Measurements from ENCODE around the gene LYSMD2. TPM values are rescaled to one million over a fixed set of nuclear protein-coding genes. Genes with fewer than 3 reads are reported as not detected.

LYSMD2 gene
- total RNA-seq, 1 experiment from 2014 or later, result 2.2 TPM

- TF ChIP-seq, protein P1, sequence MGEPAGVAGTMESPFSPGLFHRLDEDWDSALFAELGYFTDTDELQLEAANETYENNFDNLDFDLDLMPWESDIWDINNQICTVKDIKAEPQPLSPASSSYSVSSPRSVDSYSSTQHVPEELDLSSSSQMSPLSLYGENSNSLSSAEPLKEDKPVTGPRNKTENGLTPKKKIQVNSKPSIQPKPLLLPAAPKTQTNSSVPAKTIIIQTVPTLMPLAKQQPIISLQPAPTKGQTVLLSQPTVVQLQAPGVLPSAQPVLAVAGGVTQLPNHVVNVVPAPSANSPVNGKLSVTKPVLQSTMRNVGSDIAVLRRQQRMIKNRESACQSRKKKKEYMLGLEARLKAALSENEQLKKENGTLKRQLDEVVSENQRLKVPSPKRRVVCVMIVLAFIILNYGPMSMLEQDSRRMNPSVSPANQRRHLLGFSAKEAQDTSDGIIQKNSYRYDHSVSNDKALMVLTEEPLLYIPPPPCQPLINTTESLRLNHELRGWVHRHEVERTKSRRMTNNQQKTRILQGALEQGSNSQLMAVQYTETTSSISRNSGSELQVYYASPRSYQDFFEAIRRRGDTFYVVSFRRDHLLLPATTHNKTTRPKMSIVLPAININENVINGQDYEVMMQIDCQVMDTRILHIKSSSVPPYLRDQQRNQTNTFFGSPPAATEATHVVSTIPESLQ (CRISPR knock-in tag; IDR thresholded peaks at IDR 0.05), result no peak
- TF ChIP-seq, protein P2, sequence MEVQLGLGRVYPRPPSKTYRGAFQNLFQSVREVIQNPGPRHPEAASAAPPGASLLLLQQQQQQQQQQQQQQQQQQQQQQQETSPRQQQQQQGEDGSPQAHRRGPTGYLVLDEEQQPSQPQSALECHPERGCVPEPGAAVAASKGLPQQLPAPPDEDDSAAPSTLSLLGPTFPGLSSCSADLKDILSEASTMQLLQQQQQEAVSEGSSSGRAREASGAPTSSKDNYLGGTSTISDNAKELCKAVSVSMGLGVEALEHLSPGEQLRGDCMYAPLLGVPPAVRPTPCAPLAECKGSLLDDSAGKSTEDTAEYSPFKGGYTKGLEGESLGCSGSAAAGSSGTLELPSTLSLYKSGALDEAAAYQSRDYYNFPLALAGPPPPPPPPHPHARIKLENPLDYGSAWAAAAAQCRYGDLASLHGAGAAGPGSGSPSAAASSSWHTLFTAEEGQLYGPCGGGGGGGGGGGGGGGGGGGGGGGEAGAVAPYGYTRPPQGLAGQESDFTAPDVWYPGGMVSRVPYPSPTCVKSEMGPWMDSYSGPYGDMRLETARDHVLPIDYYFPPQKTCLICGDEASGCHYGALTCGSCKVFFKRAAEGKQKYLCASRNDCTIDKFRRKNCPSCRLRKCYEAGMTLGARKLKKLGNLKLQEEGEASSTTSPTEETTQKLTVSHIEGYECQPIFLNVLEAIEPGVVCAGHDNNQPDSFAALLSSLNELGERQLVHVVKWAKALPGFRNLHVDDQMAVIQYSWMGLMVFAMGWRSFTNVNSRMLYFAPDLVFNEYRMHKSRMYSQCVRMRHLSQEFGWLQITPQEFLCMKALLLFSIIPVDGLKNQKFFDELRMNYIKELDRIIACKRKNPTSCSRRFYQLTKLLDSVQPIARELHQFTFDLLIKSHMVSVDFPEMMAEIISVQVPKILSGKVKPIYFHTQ (CRISPR knock-in tag; IDR thresholded peaks at IDR 0.05), result no peak
- TF ChIP-seq MXD4 (CRISPR knock-in tag; IDR thresholded peaks at IDR 0.05; ENCODE audit: borderline replicate concordance), result no peak
Measured at GRCh38 chr15:51696566-51696965, 40.9 kb downstream of the LYSMD2 start (continued).

GRCh38 chr15:51692154-51692553 is 45.3 kb downstream of the LYSMD2 start:
- Mint-ChIP-seq H3K27ac (no peak overlapping the region), H3K9me3 (no peaks in the 10 kb centered on the region), H3K4me3 (no peak overlapping the region), H3K4me1 (peaks cover 2% of the 10 kb centered on the region; the same call in 1 of the 2 replicates), H3K27me3 (ENCODE audit: low read depth) (no peaks in the 10 kb centered on the region), H3K36me3 (peaks cover 6% of the 10 kb centered on the region)
- ChIA-PET CTCF (no interaction called here), POLR2A (no interaction called here)
- DNase-seq (ENCODE audit: low spot score) (no peak), ATAC-seq (no peak)
- TF ChIP-seq ATF1 (CRISPR knock-in tag; IDR thresholded peaks at IDR 0.05), result no peak
- TF ChIP-seq IRF2 (CRISPR knock-in tag; IDR thresholded peaks at IDR 0.05; ENCODE audit: borderline replicate concordance, low read depth), result no peak
- TF ChIP-seq, protein P3, sequence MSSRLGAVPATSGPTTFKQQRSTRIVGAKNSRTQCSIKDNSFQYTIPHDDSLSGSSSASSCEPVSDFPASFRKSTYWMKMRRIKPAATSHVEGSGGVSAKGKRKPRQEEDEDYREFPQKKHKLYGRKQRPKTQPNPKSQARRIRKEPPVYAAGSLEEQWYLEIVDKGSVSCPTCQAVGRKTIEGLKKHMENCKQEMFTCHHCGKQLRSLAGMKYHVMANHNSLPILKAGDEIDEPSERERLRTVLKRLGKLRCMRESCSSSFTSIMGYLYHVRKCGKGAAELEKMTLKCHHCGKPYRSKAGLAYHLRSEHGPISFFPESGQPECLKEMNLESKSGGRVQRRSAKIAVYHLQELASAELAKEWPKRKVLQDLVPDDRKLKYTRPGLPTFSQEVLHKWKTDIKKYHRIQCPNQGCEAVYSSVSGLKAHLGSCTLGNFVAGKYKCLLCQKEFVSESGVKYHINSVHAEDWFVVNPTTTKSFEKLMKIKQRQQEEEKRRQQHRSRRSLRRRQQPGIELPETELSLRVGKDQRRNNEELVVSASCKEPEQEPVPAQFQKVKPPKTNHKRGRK (CRISPR knock-in tag; IDR thresholded peaks at IDR 0.05; ENCODE audit: borderline replicate concordance), result no peak
- no peak for TF ChIP-seq ZNF423 (CRISPR knock-in tag; IDR thresholded peaks at IDR 0.05)
- no peak for TF ChIP-seq ZNF138 (CRISPR knock-in tag; conservative IDR thresholded peaks at IDR 0.05)
- TF ChIP-seq, protein P4, sequence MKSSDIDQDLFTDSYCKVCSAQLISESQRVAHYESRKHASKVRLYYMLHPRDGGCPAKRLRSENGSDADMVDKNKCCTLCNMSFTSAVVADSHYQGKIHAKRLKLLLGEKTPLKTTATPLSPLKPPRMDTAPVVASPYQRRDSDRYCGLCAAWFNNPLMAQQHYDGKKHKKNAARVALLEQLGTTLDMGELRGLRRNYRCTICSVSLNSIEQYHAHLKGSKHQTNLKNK (CRISPR knock-in tag; IDR thresholded peaks at IDR 0.05), result no peak
- TF ChIP-seq EMX1 (CRISPR knock-in tag; IDR thresholded peaks at IDR 0.05), result no peak
- no peak for TF ChIP-seq PRRX2 (CRISPR knock-in tag; IDR thresholded peaks at IDR 0.05)
- TF ChIP-seq, protein P5, sequence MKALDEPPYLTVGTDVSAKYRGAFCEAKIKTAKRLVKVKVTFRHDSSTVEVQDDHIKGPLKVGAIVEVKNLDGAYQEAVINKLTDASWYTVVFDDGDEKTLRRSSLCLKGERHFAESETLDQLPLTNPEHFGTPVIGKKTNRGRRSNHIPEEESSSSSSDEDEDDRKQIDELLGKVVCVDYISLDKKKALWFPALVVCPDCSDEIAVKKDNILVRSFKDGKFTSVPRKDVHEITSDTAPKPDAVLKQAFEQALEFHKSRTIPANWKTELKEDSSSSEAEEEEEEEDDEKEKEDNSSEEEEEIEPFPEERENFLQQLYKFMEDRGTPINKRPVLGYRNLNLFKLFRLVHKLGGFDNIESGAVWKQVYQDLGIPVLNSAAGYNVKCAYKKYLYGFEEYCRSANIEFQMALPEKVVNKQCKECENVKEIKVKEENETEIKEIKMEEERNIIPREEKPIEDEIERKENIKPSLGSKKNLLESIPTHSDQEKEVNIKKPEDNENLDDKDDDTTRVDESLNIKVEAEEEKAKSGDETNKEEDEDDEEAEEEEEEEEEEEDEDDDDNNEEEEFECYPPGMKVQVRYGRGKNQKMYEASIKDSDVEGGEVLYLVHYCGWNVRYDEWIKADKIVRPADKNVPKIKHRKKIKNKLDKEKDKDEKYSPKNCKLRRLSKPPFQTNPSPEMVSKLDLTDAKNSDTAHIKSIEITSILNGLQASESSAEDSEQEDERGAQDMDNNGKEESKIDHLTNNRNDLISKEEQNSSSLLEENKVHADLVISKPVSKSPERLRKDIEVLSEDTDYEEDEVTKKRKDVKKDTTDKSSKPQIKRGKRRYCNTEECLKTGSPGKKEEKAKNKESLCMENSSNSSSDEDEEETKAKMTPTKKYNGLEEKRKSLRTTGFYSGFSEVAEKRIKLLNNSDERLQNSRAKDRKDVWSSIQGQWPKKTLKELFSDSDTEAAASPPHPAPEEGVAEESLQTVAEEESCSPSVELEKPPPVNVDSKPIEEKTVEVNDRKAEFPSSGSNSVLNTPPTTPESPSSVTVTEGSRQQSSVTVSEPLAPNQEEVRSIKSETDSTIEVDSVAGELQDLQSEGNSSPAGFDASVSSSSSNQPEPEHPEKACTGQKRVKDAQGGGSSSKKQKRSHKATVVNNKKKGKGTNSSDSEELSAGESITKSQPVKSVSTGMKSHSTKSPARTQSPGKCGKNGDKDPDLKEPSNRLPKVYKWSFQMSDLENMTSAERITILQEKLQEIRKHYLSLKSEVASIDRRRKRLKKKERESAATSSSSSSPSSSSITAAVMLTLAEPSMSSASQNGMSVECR (CRISPR knock-in tag; IDR thresholded peaks at IDR 0.05; ENCODE audit: borderline replicate concordance), result no peak

DNA sequence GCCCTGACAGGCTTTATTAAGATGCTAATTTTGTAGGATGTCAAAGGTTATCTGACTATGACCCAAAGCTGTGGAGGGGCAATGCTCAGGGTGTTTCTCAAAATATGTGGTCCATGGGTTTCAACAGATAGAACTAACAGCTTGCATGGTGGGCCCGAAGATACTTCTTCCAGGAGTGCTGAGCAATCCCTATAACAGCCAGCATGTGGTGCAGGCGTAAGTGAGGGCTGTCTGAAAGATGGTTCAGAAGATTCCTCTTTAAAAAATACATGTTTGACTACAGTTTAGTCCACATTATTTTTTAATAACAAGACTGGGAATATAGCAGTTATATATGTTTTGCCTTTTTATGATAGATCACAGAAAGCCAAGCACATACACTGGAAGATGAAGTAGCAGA is 48.6 kb downstream of the LYSMD2 start:
- no peak for DNase-seq (ENCODE audit: low spot score)
- ChIA-PET CTCF (interaction anchor here (0.8 to 1.7 kb wide), 4 partner anchors 39 to 113 kb away, joined by 3 to 11 read pairs (median 5); partner anchors contain the start of gene LYSMD2), POLR2A (no interaction called here)
- peaks cover 2% of the 10 kb centered on the region; the same call in 1 of the 2 replicates for H3K4me1 Mint-ChIP-seq
- no peaks in the 10 kb centered on the region for H3K9me3 Mint-ChIP-seq
- peak; percentile 71 for ATAC-seq
- H3K4me3 Mint-ChIP-seq, result no peak overlapping the region
- no peak overlapping the region for H3K27ac Mint-ChIP-seq
- H3K27me3 Mint-ChIP-seq (ENCODE audit: low read depth), result no peaks in the 10 kb centered on the region
- peaks cover 6% of the 10 kb centered on the region for H3K36me3 Mint-ChIP-seq
- no peak for TF ChIP-seq SMAD3 (CRISPR knock-in tag; IDR thresholded peaks at IDR 0.05; ENCODE audit: borderline replicate concordance)
- TF ChIP-seq NR2C2 (CRISPR knock-in tag; IDR thresholded peaks at IDR 0.05), result no peak
- no peak for TF ChIP-seq KAT7 (CRISPR knock-in tag; IDR thresholded peaks at IDR 0.05; ENCODE audit: borderline replicate concordance)
- TF ChIP-seq MAX (CRISPR knock-in tag; IDR thresholded peaks at IDR 0.05), result no peak
- TF ChIP-seq, protein P2 (CRISPR knock-in tag; IDR thresholded peaks at IDR 0.05), result no peak

Measured in WTC11 (cell line).